GM20431 (cell line): ENCODE results near the gene ABHD14A.

Experiments
- in situ Hi-C: fragments of 300-500 bp; cut with MseI, MboI; formaldehyde crosslinking; loops from one replicate; pipeline ENCODE4 v1.15.0; 2020; ENCODE audit warnings: low sequenced_read_pairs; ENCODE audit not compliant: unreplicated experiment

ABHD14A gene

DNA sequence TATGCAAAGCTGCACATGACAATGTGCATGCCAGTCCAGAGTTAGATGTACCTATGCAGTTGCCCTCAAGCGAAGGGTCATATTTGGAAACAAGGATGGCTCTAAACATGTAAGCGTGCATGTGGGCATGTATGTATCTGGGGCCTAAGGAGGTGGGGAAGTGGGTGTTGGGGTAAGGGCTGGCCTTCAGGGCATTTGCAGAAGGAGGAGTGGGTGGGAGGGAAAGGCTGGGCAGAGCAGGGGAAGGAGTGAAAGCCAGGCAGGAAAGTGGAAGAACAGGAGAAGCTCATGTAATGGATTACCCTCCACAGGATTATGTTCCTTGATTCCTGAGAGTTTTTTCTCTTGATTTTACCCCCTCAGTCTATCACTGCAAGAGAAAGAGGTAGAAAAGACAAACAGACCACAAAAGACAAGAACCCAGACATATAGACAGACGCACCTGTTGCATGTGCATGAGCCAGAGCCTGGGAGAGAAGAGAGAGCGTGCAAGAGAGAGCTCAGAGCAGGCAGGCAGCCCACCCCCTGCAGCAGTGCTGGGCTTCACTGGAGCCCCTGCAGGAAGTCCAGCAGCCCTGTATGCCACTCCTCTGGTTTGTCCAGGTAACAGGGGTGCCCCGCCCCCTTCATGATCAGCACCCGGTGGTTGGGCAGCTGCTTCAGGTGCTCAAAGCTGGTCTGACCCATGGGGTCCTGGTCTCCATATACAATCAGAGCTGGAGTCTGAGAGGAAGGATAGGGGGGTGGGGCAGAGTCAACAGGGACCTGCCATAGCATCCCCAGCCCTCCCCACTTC, 5.8 kb upstream of the ABHD14A start:
- in situ Hi-C loops, result no loop called here

DNA sequence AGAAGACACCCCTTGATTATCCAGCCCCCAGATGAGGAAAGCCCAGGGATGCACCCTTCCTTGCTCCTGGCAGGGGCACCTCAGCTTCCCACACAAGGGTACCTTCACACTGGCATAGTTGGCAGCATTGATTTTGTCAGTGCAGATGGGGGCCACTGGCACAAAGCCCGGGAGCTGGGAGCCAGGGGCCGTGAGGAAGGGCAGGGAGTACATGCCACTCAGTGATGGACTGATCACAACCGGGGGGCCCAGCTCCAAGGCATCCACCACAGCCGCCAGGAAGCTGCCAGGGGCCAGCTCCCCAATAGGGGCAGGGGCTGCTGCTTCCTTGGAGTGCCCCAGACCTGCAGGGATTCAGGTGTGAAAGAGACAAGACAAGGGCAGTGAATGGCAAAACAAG, 5.0 kb upstream of the ABHD14A start:
- in situ Hi-C loops, result no loop called here

- in situ Hi-C loops, result no loop called here
Observed at GRCh38 chr3:51970606-51971300, 4.1 kb upstream of the ABHD14A start.

DNA sequence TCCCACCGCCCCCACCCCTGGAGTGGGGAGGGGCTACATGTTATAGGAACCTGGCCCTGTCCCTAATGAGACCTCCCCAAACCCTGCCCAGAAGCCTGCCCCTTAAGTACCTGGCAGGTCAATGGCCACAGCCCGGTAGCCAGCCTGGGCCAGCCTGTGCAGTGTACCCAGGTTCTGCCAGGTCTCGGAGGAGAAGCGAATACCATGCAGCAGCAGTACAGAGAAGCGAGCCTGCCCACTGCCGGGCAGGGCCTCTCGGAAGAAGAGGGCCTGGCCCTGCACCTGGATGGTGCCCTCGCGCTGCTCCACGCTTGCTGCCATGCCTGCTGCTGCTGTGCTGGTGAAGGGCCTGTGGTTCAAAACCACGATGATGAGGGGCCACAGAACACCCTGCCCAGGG, 3.5 kb upstream of the ABHD14A start:
- in situ Hi-C loops, result no loop called here

GRCh38 chr3:51974277-51974962, 444 bp upstream of the ABHD14A start:
- in situ Hi-C loops, result no loop called here

DNA sequence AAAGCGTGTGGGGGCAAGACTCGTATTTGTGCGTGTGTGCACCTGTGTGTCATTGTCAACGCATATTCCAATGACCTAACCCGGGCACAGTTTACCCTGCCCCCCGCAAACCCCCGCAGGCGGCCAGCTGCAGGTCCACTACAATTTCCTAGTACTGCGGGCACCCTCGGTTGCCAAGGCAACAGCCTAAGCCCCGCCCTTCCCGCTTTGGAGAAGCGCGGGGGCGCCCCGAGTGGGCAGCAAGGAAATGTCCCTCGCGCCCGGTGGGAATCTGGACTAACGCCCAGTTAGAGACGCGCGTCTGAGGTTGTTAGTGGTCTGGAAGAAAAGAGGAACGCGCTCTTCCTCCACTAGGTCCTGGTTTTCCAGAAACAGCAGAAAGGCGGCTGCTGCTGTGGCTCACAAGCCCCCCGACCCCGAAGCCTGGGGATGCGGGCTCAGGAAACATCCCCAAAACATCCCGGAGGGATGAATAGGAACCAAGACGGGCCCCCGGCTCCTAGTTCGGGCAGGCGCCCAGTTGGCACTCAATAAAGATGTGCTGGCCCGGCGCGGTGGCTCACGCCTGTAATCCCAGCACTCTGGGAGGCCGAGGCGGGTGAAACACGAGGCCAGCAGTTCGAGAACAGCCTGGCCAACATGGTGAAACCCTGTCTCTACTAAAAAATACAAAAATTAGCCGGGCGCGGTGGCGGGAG, 1.1 kb downstream of the ABHD14A start:
- in situ Hi-C loops, result no loop called here

- in situ Hi-C loops, result no loop called here
Observed at GRCh38 chr3:51977446-51978142, 2.7 kb downstream of the ABHD14A start.

GRCh38 chr3:51978143-51978502, 3.3 kb downstream of the ABHD14A start:
- in situ Hi-C loops, result no loop called here

DNA sequence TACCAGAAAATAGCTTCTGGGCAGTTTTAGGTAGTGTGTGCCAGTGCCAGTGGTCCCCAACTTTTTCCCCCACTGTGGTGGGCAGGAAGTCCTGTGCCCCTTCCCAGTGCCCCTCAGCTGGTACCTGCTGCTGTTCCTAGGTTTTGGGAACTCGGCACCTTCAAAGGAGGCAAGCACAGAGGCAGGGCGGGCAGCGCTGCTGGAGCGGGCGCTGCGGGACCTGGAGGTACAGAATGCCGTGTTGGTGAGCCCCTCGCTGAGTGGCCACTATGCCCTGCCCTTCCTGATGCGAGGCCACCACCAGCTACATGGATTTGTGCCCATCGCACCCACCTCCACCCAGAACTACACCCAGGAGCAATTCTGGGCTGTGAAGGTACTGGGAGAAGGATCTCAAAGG, 5.4 kb downstream of the ABHD14A start:
- in situ Hi-C loops, result no loop called here

GRCh38 chr3:51982352-51982837, 7.5 kb downstream of the ABHD14A start:
- in situ Hi-C loops, result no loop called here

DNA sequence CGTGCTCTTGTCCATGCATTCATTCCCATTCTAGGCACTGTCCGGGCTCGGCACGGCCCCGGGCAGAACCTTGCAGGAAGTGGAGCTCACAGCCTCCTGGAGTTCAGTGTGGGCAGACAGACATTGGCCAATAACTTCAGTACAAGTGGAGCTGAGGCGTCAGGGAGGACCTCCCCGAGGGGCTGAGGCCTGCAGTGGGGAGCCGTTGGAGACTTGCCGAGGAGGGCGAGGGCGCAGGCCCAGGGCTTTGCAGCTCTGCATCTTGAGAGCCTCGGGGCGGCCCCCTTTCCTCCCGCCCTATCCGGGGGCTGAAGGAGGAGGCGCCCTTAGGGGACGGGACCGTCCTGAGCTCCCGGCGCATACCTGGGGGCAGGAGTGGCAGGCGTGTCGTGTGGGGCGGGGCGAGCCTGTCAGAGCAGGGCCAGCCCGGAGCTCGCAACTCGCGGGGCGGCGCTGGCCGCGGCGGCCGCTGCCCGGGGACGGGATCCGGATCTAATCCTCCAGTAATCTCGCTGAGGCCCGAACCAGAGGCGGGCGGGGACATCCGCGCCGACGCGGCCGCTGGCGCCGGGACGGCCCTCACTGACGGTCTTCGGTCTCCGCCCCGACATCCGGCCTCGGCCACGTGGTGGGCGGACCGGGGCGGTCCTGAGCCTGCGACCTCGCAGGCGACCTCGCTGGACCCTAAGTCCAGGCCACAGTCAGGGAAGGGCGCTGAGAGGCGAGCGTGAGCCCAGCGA, 8.1 kb downstream of the ABHD14A start, which contains the start of gene ACY1:
Gene ACY1 (plus strand): TSS at position 698 of the 740 bp plus-strand sequence. CDS start 530 bp downstream, outside the sequence.
- in situ Hi-C loops, result no loop called here

- in situ Hi-C loops, result no loop called here
Observed at GRCh38 chr3:51983578-51984268, 8.9 kb downstream of the ABHD14A start.

DNA sequence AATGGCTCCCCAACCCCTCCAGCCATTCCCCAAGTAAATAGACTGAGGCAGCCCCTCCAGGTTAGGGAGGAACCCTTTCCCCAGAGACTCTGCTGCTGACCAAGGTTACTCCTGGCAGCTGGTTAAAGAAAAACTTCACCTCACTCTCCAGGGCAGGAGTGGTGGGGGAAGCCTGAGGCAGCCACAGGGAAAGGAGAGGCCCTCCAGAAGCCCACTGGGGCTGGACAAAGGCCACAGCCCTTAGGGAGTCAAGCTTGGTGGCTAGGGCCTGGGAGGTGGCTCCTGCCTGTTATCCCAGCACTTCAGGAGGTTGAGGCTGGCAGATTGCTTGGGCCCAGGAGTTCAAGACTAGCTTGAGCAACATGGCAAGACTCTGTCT, 9.4 kb downstream of the ABHD14A start:
- in situ Hi-C loops, result no loop called here

DNA sequence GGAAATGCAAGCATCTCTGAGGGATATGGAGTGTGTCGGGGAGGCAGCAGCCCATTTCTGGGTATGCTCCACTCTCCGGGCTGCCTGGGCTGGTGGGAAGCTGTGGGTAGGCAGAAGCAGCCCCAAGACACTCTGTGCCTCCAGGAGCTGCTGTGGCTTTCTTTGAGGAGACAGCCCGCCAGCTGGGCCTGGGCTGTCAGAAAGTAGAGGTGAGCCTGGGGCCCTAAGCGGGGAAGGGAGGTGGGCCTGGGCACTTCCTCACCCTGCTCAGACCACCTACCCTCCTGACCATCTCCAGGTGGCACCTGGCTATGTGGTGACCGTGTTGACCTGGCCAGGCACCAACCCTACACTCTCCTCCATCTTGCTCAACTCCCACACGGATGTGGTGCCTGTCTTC, 10.2 kb downstream of the ABHD14A start:
- in situ Hi-C loops, result no loop called here

DNA sequence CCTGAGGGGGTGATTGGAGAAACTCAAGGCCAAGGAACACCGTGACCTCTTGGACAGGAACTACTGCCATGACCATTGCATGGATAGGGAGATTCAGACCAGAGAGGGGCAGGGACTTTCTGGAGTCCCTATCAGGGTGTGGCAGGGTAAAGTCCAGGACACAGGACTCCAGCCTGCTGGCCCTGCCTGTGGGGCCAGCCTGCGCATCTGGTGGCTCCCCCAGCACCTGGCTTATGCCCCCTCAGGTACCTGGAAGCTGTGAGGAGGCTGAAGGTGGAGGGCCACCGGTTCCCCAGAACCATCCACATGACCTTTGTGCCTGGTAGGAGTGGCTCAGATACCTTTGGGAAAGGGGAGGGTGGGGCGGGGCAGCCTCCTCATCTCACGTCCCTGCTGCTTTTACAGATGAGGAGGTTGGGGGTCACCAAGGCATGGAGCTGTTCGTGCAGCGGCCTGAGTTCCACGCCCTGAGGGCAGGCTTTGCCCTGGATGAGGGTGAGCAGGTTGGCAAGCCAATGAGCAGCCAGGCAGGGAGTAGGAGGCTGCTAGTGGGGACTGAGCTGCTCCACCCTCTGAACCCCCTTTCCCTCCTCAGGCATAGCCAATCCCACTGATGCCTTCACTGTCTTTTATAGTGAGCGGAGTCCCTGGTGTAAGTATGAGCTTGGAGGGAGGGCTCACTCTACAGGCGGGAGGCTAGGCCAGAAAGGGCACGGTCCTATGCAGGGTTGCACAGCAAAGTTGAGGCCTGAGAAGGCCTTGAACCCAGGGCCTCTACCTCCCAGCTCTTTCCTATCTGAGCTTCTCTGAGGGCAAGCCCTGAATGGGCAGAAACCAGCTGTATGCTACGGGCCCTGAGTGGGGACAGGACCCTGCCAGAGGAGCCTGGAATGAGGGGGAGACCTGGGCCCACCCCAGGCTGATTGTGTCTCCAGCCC, 11.4 kb downstream of the ABHD14A start:
- in situ Hi-C loops, result no loop called here

- in situ Hi-C loops, result no loop called here
Observed at GRCh38 chr3:51987568-51987967, 12.7 kb downstream of the ABHD14A start.
